HUES64 (cell line): ENCODE measurements around the gene HACD2.

ENCODE experiments used
- H3K27ac ChIP-seq: 2 replicates; pipeline ENCODE4 v1.7.0; 2013; ENCODE audit warnings: low read depth, low read length, inconsistent platforms
- H3K27me3 ChIP-seq: 2 replicates; pipeline ENCODE4 v1.6.1; 2013; ENCODE audit warnings: mild to moderate bottlenecking, low read length; ENCODE audit not compliant: insufficient read depth
- H3K36me3 ChIP-seq: 2 replicates; pipeline ENCODE4 v1.6.1; 2013; ENCODE audit warnings: mild to moderate bottlenecking, low read length; ENCODE audit not compliant: insufficient read depth
- H3K4me1 ChIP-seq: 2 replicates; pipeline ENCODE4 v1.6.1; 2013; ENCODE audit warnings: mild to moderate bottlenecking, low read length, moderate library complexity; ENCODE audit not compliant: insufficient read depth
- H3K4me3 ChIP-seq: 2 replicates; pipeline ENCODE4 v1.5.1; 2013; ENCODE audit warnings: mild to moderate bottlenecking, low read length, moderate library complexity
- H3K9ac ChIP-seq: 2 replicates; pipeline ENCODE4 v1.6.1; 2013; ENCODE audit warnings: mild to moderate bottlenecking, low read depth, low read length
- H3K9me3 ChIP-seq: 2 replicates; pipeline ENCODE4 v1.6.1; 2013; ENCODE audit warnings: low read depth, low read length; ENCODE audit not compliant: insufficient read depth
- WGBS: fragments of 150-250, 120-280 bp; methylation state at CpG from one replicate; pipeline ENCODE4 v1.1.7; 2013; ENCODE audit warnings: missing lambda C conversion rate; 5-methylcytosine and 5-hydroxymethylcytosine counted together

HACD2 gene

DNA sequence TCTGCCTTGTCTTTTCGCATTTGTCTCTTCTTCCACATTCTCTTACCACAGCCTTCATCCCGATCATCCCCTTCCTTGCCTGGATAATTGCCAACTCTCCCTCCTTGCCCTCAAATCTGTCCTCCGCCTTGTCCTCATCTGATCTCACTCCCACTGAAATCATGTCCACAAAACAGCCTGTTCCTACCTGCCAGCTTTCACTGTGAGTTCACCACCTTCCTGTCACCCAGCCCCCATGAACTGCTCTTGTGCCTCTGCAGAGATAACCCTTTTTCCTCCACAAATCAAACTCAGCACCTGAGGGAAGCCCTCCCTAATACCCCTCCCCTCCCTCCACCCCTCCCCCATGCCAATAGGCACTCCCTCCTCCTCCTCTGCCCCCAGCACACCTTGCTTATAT, 131.2 kb downstream of the HACD2 start:
- Histone ChIP-seq H3K27ac (no peak overlapping the region), H3K27me3 (peaks cover 26% of the 10 kb centered on the region), H3K9me3 (no peaks in the 10 kb centered on the region), H3K4me3 (no peak overlapping the region), H3K9ac (no peak overlapping the region), H3K4me1 (peaks cover 10% of the 10 kb centered on the region), H3K36me3 (no peaks in the 10 kb centered on the region)
- 91% methylated on average over 3 of the region's 3 CpGs for WGBS

GRCh38 chr3:123451186-123451585, 133.7 kb downstream of the HACD2 start:
- no peak overlapping the region for H3K4me3 ChIP-seq
- H3K27me3 ChIP-seq: peaks cover 50% of the 10 kb centered on the region
- 86% methylated on average over 4 of the region's 4 CpGs for WGBS

DNA sequence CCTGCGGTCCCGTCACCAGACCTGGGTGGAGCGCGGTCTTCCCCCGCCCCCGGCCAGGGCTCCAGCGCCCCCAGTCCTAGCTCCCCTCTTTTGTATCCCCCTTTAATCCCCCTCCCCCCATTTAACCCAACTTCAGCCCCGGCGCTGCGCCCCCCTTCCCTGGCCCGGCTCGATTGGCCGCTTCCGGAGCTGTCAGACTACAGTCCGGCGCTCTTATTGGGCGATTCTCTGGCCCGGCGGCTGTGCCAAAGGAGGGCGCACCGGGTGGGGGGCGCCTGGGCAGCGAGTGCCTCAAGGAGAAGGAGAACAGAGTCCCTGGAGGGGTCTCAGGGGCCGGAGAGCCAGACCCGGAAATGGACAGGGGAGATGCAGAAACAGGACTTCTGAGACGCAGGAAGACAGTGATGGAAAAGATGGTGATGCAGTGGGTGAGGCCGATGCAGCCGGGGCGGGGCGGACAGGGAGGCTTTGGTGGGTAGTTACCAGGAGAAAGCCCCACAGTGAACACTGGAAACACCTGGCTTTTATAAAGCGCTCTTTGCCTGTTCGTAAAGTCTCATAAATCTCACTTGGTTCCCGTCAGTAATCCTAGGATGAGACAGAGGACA, 134.8 kb downstream of the HACD2 start:
- Histone ChIP-seq H3K4me3 (peak overlapping the region; percentile 69), H3K27ac (no peak overlapping the region), H3K36me3 (no peaks in the 10 kb centered on the region), H3K9ac (no peak overlapping the region), H3K9me3 (no peaks in the 10 kb centered on the region), H3K4me1 (no peaks in the 10 kb centered on the region; the same call in 1 of the 2 replicates), H3K27me3 (peaks cover 61% of the 10 kb centered on the region)
- 13% methylated on average over 33 of the region's 33 CpGs for WGBS

More at GRCh38 chr3:123451186-123451585, 133.7 kb downstream of the HACD2 start:
- no peaks in the 10 kb centered on the region for H3K4me1 ChIP-seq
- H3K9me3 ChIP-seq: no peaks in the 10 kb centered on the region
- no peak overlapping the region for H3K9ac ChIP-seq
- H3K36me3 ChIP-seq: no peaks in the 10 kb centered on the region
- H3K27ac ChIP-seq: no peak overlapping the region

GRCh38 chr3:123449102-123449996, 135.5 kb downstream of the HACD2 start:
- peaks cover 61% of the 10 kb centered on the region for H3K27me3 ChIP-seq
- H3K4me1 ChIP-seq: no peaks in the 10 kb centered on the region; the same call in 1 of the 2 replicates
- under 1% methylated on average over 114 of the region's 114 CpGs for WGBS
- peak overlapping the region; percentile 69 for H3K4me3 ChIP-seq
- H3K27ac ChIP-seq: no peak overlapping the region
- 0 out of 2 replicates have a peak overlapping the region, but pooled peaks have one; percentile 55 for H3K9ac ChIP-seq
- no peaks in the 10 kb centered on the region for H3K36me3 ChIP-seq
- no peaks in the 10 kb centered on the region for H3K9me3 ChIP-seq

DNA sequence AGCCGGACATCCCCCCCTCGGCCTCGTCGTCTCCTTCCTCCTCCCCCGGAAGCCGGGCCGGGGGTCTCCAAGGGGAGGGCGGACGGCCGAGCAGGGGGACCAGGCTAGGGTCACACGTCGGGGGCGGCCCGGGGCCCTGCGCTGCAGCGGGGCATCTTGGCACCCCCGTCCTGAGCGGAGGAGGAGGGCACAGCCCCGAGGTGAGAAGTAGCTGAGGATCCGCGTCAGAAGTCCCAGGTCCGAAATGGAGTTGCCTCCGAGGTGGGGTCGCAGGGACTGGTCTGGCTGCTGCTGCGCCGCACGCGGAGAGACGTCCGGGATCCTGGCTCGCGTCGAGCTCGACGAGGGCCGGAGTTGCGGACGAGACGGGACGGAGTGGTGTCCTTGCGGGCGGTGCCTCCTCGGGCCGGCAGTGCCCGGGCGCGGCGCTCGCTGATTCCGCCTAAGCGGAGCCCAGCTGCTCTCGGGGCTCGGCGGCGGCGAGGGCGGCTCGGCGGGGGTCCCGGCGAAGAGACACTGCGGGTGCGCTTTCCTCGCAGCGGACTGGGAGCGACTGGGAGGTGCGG, 136.2 kb downstream of the HACD2 start, which contains the start of gene ADCY5:
Gene ADCY5, minus strand, starts transcription at position 555 of the 566 bp plus-strand sequence. Its CDS starts 545 bp downstream, at position 10.
- no peak within 1 kb of the TSS for H3K27ac ChIP-seq
- H3K9me3 ChIP-seq: no peaks in the 10 kb centered on the region
- 2% methylated on average over 67 of the region's 67 CpGs for WGBS
- peak within 1 kb of the TSS; percentile 69 for H3K4me3 ChIP-seq
- no peaks in the 10 kb centered on the region; the same call in 1 of the 2 replicates for H3K4me1 ChIP-seq
- peaks cover 61% of the 10 kb centered on the region for H3K27me3 ChIP-seq
- 0 out of 2 replicates have a peak within 1 kb of the TSS, but pooled peaks have one; percentile 55 for H3K9ac ChIP-seq
- no peaks in the 10 kb centered on the region for H3K36me3 ChIP-seq

- no peak overlapping the region for H3K9ac ChIP-seq
Observed at GRCh38 chr3:123447749-123448517, 136.9 kb downstream of the HACD2 start.

GRCh38 chr3:123447416-123447748, 137.5 kb downstream of the HACD2 start:
- Histone ChIP-seq H3K9ac (no peak overlapping the region), H3K27ac (no peak overlapping the region), H3K9me3 (no peaks in the 10 kb centered on the region), H3K4me3 (no peak overlapping the region), H3K4me1 (no peaks in the 10 kb centered on the region; the same call in 1 of the 2 replicates), H3K36me3 (no peaks in the 10 kb centered on the region), H3K27me3 (peaks cover 61% of the 10 kb centered on the region)
- 95% methylated on average over 27 of the region's 27 CpGs for WGBS

More at GRCh38 chr3:123447749-123448517, 136.9 kb downstream of the HACD2 start:
- H3K27ac ChIP-seq: no peak overlapping the region
- H3K4me3 ChIP-seq: peak overlapping the region; percentile 48
- peaks cover 61% of the 10 kb centered on the region for H3K27me3 ChIP-seq
- no peaks in the 10 kb centered on the region; the same call in 1 of the 2 replicates for H3K4me1 ChIP-seq
- H3K9me3 ChIP-seq: no peaks in the 10 kb centered on the region
- 24% methylated on average over 110 of the region's 110 CpGs for WGBS
- H3K36me3 ChIP-seq: no peaks in the 10 kb centered on the region

GRCh38 chr3:123446610-123447109, 138.2 kb downstream of the HACD2 start:
- Histone ChIP-seq H3K9me3 (no peaks in the 10 kb centered on the region), H3K27ac (no peak overlapping the region), H3K36me3 (no peaks in the 10 kb centered on the region), H3K4me1 (no peaks in the 10 kb centered on the region; the same call in 1 of the 2 replicates), H3K4me3 (no peak overlapping the region), H3K27me3 (peaks cover 61% of the 10 kb centered on the region), H3K9ac (no peak overlapping the region)
- WGBS: 94% methylated on average over 5 of the region's 6 CpGs

- H3K9ac ChIP-seq: no peak overlapping the region
- no peaks in the 10 kb centered on the region for H3K36me3 ChIP-seq
- H3K4me3 ChIP-seq: no peak overlapping the region
- H3K27me3 ChIP-seq: peaks cover 58% of the 10 kb centered on the region
- no peak overlapping the region for H3K27ac ChIP-seq
- no peaks in the 10 kb centered on the region; the same call in 1 of the 2 replicates for H3K4me1 ChIP-seq
- WGBS: 92% methylated on average over 2 of the region's 2 CpGs
- no peaks in the 10 kb centered on the region for H3K9me3 ChIP-seq
Observed at GRCh38 chr3:123446210-123446609, 138.6 kb downstream of the HACD2 start.

DNA sequence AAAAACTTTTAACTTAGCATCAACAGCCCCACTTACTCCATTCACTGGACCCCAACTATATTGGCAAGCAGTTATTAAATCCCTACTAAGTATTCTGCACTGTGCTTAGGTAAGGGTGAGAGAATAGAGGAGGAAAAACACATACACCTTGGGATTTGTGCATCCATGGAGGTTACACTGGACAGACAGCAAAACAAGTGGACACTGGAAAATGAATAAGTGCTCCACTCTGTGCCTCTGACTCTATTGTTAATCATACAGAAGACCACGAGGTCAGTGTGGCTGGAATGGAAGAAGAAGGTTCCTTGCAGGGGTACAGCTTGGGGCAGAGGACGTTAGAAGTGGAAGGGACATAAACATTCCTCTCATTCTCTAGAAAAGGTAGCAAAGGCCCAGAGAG, 139.2 kb downstream of the HACD2 start:
- Histone ChIP-seq H3K36me3 (no peaks in the 10 kb centered on the region), H3K9me3 (no peaks in the 10 kb centered on the region), H3K4me1 (no peaks in the 10 kb centered on the region; the same call in 1 of the 2 replicates), H3K9ac (no peak overlapping the region), H3K27ac (no peak overlapping the region), H3K4me3 (no peak overlapping the region), H3K27me3 (peaks cover 53% of the 10 kb centered on the region)
- WGBS: 81% methylated on average over 2 of the region's 2 CpGs
